GM21526 (cell line): ENCODE data around the gene CTSW.

Experiments
- ATAC-seq: cut with Tn5 transposase; IDR thresholded peaks from one replicate; pipeline ENCODE4 v1.9.1; 2021; ENCODE audit warnings: moderate library complexity; ENCODE audit not compliant: unreplicated experiment, low FRiP score

The CTSW gene

DNA sequence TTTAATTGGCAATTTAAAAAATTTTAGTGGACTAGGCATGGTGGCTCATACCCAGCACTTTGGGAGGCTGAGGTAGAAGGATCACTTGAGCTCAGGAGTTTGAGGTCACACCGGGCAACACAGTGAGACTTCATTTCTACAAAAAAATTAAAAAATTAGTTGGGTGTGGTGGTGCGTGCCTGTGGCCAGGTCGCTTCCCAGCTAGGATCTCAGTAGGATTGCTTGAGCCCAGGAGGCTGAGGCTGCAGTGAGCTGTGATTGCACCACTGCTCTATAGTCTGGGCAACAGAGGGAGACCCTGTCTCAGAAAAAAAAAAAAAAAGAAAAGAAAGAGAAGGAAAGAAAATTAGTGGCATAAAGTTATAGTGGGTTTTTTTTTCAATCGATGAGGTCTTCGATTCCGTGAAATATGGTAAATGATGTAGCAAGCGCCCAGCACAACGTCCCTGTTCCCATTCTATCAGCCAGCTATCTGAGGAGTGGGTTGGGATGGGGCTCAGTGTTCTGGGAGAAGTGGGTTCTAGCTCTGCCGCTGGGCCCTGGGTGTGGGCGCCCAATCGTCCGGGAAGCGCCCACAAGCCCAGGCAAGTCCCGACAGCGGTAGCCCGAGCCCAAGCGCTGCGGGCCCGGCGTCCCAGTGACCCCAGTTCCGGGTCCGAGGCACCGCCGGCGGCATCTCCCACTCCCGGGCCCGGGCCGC, 19.2 kb downstream of the CTSW start:
- no peak for ATAC-seq

DNA sequence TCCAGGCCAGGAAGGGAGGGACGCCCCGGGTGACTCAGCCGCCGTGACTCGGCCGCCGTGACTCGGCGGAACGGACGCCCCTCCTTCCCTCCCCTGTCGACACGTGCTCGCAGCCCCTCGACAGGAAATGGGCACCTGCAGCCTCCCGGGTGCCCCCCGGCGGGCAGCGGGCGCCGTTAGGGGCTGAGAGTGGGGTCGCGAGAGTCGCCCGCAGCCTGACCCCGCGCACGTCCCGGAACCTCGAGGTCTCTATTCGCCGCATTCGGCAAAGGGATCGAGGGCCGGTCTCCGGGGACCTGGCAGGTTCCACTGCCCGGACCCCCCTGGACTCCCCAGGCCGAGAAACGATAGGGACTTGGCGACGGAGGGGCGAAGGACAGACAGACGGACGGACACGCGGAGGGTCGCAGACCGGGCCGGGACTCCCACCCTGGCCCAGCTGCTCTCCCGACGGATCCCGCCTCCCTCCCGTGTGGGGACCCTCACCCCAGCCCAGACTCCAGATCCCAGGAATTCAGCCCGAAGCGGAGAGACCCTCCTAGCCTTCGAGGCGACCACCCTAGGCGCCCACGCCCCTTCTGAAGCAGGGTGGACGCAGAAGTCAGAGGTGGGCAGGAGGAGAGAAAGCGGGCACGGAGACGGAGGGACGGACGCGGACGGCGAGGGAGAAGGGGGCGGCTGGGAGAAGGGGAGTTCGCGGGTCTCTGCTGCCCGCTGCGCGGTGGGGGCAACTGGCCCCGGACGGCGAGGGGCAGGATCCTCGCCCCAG, 19.9 kb downstream of the CTSW start:
- ATAC-seq: no peak

DNA sequence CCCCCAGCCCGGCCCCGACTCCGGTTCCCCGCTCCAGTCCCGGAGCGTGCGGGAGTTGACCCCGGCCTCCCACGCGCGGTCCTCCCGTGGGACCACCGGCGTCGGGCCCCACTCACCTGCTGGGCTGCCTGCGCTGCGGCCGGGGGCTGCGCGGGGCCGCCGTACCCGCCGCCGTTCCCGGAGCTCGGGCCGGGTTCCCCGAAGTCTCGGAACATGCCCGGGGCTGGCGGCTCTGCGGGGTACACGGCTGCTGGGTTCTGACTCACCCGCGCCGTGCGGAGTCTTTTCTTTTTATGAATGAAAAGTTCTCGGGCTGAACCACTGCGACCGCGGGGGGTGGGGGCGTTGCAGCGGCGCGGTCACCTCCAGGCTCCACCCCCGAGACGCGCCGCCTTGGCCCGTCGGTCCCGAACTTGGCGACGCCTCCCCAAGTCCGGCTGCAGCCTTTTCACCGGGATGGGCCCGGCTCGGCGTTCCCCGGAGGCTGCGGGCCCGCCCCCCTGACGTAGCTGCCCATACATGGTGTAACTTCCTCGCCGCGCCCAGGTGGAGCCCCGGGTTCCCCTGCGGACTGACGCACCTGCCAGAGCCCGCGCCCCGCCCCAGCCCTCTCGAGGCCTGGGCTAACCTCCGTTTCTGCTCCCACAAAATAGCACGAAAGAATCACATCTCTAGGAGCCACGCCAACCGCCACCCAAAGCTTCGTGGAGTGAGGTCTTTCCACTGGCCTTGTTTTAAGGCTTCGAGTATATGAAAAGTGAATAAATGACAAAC, 20.7 kb downstream of the CTSW start, which contains the start of gene FOSL1:
Gene FOSL1, minus strand, starts transcription at position 264 of the 774 bp plus-strand sequence. Its CDS starts 49 bp downstream, at position 215.
- peak; percentile 62 for ATAC-seq

DNA sequence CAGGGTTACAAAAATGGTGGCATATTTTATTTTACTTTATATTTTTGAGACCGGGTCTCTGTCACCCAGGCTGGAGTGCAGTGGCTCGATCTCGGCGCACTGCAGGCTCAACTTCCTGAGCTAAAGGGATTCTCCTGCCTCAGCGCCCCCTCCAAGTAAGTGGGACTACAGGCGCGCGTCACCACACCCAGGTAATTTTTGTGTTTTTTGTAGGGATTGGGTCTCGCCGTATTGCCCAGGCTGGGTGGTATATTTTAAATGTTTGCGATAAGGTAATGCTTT, 21.2 kb downstream of the CTSW start:
- no peak for ATAC-seq

DNA sequence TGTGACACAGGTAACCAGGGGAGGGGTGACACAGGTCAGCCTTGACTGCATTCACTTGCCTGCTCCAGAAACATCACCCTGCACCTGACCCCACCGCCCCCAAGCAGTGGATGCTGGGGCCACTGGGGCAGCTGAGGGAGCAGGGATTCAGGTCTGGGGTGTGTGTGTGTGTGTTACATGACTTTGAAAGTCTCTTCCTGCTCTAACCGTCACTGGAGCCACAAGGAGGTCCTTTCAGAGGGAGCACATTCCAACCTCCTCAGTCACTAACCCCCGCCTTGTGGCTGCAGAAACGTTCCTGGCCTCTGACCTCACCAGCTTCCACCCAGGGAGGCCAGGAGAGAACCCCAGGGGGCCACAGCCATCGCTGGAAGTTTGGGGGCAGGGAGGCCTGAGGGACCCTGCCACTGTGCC, 23.4 kb downstream of the CTSW start:
- no peak for ATAC-seq

DNA sequence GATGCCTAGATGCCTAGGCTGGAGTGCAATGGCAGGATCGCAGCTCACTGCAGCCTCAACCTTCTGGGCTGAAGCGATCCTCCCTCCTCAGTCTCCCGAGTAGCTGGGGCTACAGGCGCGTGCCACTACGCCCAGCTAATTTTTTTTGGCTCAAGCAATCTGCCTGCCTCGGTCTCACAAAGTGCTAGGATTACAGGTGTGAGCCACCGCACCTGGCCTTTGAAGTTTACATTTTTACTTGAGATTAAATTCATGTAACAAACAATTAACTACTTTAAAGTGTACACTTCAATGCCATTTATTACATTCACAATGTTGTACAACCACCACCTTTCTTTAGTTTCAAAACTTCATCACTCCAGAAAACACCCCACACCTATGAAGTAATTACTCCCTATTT, 24.1 kb downstream of the CTSW start:
- no peak for ATAC-seq

DNA sequence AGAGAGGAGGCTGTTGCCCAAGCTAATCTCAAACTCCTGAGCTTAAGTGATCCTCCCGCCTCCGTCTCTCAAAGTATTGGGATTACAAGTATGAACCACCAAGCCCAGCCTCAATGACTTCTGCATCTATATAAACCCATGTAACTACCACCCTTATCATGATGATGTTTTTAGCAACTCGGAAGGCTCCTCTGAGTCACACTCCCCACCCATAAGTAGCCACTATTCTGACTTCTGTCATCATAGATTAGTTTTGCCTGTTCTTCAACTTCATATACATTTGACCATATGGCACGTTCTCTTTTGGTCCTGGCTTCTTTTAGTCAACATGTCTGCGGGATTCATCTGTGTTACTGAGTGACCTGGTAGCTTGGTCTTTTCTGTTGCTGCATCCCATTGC, 27.0 kb downstream of the CTSW start:
- no peak for ATAC-seq

DNA sequence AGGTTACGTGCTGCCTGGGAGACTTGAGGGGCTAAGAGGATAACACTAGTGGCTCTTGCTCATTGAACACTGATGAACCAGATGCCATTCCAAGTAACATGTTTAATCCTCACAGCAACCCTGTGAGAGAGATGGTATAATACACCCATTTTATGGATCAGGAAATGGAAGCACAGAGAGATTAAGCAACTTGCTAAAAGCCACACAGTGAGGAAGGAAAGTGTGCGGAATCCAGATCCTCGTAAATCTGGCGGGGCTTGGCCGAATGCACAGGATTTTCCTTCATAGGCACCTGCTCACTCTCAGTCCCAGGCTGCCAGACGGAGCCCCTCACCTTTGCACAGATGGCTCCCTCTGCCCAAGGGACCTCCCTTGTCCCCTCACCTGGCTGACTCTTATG, 28.2 kb downstream of the CTSW start:
- ATAC-seq: no peak

DNA sequence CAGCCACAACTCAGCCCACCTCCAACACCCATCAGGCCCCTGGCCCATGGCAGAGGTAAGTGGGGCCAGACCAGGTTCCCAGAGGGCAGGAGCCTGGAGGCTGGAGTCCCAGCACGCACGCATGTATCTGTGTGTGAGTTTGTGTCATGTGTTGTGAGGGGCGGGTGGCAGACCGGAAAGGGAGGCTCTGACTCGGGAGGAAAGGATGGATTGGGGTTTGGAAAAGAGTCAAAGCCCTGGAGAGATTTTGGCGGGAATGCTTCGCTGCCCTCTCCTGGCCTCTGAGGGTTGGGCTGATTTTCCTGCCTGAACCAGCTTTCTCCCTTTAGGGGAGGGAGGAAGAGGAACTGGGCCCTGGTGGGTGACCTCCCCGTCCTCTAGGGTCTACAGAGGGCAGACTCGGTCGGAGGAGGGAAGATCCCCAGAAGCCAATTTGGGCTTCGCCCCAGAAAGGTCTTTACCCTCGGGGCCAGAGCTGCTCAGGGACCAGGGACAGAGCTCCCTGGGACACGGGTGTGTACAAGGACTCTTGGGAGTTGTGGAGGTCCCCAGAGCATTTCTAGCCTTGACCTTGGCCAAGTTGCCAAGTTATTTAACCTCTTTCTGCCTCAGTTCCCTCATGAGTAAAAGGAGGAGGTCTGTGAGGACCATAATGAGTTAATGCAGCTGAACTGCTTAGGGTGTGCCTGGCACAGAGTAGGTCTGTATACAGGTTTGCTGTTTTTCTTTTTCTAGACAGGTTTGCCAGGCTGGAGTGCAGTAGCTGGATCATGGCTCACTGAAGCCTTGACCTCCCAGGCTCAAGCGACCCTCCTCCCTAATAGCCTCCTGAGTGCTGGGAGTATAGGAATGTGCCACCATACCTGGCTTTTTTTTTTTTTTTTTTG, 32.3 kb downstream of the CTSW start:
- ATAC-seq: no peak

DNA sequence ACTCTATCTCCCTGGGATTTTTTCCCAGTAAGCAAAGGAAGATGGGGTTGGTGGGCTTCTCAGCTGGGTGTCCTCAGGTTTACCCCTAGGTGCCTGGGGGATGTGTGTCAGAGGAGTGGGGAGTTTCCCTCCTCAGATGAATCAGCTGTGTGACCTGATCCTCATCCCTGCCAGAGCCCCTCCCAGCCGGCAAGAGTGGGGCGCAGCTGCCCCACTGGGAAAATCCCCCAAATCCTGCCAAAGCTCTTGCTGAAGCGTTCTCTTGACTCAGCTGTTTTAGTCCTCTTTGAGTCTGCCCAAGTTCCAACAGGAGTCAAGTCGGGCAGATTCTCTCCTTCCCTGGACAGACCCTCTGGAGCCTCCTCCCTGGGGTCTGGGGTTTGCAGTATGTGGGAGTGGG, 33.2 kb downstream of the CTSW start:
- no peak for ATAC-seq

DNA sequence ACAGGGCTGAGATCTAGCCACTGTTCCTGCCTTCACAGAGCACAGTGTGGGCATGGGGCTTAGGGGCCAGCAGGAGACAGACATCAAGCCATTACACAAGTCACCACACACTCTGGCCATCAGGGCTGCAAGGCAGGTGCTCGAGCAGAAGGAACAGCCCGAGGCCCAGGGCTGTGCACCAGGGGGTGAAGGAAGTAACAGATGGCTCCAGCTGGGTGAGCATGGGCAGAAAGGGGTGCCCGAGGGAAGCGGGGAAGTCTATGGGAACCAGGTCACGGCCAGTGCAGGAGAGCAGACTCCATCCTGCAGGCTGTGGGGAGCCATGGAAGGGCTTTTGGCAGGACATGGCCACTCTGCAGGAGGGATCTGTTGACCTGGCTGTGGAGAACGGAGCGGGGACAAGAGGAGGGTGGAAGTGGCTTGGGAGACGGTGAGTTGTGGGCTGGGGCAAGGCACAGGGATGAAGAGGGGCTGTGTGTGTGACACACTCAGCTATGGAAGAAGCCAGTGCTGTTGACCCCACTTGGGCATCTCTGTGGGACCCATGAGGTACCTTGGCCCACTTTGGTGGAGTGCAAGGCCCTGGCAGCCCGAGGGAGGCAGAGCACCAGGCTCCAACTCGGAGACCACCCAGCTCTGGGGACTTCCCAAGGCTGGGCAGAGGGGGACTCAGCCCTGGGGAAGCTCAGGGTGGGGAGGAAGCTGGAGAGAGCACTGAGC, 35.6 kb downstream of the CTSW start:
- ATAC-seq: no peak

DNA sequence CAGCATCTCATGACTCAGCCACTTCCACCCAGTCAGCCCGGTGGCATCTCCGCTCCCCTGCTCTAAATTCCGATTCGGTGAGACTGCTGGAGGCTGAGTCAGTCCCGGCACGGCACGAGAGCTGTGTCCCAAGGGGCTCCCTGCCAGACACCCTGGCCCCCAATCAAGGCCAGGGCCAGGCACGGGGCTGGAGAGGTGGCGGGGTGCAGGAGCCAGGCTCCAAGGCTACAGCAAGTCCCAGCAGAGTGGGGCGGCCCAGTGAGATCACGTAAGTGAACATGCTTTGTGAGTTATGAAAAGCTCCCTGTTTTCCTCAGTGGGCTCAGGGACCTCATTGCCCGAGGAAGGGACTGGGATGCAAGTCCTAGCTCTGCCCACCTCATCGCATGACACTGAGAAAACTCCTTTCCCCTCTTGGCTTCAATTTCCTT, 36.2 kb downstream of the CTSW start:
- no peak for ATAC-seq

DNA sequence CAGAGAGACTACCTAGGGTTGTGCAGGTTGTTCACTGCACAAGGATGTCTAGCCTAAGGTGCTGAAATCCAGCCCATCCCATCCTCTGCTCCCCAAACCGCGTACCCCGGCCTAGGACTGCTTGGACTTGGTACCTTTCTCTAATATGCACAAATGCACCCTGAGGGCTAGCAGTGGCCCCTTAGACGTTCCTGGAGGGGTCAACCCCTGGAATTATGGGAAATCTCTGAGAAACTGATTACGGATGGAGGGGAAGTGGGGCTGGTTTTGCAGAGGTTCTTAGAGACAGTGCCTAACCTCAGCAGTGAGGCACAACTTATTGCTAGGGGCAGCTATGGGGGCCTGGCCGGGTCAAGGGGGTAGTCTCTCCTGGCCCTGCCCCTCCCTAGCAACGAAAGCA, 36.8 kb downstream of the CTSW start:
- no peak for ATAC-seq

DNA sequence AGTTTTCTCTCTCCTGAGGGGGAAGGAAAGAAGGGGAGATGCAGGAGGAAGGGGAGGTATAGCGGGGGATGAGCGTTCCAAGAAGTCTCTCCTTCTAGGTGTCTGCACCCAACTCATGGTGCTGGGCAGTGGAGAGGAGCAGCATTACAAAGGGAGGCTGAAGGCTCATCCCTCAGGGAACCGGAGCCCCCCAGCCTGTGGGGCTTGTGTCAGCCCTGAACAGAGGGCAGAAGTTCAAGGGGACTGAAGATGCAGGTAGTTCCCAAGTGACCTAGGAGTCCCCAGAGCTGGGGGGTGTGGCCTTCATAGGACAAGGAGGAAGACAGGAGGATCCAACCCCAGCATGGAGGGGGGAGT, 37.4 kb downstream of the CTSW start:
- ATAC-seq: no peak

DNA sequence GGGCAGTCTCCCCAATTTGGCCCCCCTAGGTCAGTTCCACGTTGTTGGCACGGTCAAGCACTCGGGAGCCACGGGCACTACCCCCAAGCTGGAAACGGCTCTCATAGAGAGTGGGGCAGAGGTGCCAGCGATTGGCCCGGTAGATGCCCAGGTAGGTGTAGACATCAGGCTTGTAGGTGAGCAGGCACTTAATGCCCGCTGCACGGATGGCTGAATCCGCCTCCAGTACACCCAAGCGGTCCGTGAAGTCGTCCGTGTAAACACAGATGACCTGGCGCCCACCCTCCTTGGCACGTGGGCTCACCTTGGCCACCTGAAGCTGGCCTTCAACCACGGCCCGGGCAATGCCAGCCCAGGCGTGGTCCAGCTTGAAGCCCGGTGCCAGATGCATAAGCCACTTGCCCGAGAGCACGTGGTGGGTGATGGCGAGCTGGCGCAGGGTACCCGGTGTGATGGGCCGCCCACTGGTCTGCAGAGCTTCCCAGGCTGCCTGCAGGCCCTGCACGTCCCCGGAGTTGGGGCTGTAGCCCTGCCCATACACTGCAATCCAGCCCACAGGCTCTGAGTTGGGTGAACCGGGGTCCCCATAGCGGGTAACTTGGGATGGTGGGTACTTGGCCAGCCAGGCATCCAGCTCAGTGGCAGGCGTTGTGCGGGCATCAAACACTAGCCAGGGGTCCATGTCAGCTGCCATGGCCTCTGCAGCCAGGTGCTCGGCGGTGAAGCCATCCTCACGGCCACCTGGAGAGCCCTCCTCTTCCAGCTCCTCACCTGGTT, 38.0 kb downstream of the CTSW start:
- no peak for ATAC-seq

DNA sequence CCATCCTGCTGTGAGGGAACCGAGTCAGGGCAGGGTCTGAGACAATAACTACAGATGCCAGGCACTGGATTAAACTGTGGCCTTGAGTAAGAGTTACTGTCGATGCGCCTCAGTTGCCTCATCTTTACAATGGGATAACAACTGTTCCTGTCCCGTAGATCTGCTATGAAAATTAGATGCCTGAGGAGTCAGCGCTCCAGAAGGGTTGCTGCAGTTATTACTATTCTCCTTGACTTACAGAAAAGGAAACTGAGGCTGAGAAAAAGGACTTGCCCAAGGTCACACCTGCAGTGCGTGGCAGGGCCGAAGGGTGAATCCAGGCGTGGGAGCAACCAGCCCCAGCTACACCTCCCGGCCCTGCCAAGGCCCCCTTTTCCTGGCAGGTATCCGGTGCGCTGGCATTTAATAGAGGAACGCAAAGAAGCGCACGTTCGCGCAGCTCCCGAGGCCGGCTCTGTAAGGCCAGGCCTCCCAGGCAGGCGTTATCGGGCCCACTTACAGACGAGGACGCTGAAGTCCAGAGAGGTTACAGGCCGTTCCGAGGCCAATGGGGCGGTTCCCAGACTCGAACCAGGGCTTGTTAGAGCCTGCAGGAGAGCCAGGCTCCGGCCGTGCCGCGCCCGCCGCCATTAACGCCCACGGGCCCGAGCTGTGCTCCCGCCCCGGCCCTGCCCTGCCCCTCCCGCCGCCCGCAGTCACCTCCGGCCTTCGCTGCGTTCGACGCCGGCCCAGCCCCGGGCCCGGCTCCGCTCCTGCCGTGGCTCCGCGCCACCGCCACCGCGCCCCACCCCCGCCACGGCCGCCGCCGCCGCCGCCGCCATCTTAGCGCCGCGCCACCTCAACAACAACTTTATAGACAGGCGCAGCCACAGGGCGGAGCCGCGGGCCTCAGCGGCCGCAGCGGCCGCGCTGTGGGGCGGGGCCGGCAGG, 38.8 kb downstream of the CTSW start, which contains the start of gene C11orf68:
Gene C11orf68, minus strand, starts transcription at position 852 of the 930 bp plus-strand sequence. Its CDS starts 31 bp downstream, at position 821.
- peak; percentile 53 for ATAC-seq

DNA sequence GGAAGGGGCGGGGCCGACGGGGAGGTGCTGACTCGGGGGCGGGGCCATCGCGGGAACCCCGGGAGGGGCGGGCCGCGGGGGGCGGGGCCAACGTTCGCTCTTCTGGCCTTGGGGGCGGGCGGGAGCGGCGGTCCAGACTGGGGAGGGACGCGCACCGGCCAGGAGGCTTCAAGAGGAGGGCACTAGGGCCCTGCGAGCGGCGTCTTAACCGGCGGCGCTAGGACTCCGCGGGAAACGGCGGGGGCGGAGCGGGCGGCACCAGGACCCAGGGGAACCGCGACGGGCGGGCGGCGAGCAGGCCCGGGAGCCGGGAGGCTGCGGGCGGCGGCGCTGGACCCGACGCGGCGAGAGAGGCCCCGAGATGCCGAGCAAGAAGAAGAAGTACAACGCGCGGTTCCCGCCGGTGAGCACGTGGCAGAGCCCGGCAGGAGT, 39.5 kb downstream of the CTSW start, which contains the start of gene DRAP1:
Gene DRAP1, plus strand, starts transcription at position 286 of the 432 bp plus-strand sequence. Its CDS starts 76 bp downstream, at position 362.
- ATAC-seq: peak; percentile 74
